K562 (cell line): ENCODE measurements around the gene MYLK4. TPM values are rescaled to one million over a fixed set of nuclear protein-coding genes. Genes with fewer than 3 reads are reported as not detected.
A peak's percentile ranks its signal among the peaks of the same experiment; 100 is the strongest.

Experiments
- BACH1 ChIP-seq: fragments of 200-800 bp; sonication (Bioruptor generic); IDR thresholded peaks from 2 replicates; pipeline ENCODE4 v1.6.1; 2016; ENCODE audit warnings: missing genetic modification characterization, missing compliant biosample characterization
- CBFA2T3 ChIP-seq: fragments of 450-650 bp; IDR thresholded peaks from 2 replicates; pipeline ENCODE4 v1.6.1; 2017
- EGR1 ChIP-seq: fragments of 450-650 bp; conservative IDR thresholded peaks from 2 replicates; pipeline ENCODE4 v1.6.1; 2017; ENCODE audit warnings: mild to moderate bottlenecking
- ERF ChIP-seq: fragments of 450-650 bp; formaldehyde crosslinking; IDR thresholded peaks from 2 replicates; pipeline ENCODE4 v1.4.0; 2020; ENCODE audit warnings: mild to moderate bottlenecking, mixed read lengths
- GABPB1 ChIP-seq: sonication (generic); formaldehyde crosslinking; IDR thresholded peaks from 2 replicates; pipeline ENCODE4 v1.8.0; 2022; ENCODE audit warnings: mild to moderate bottlenecking, missing genetic modification reagents
- ILF3 ChIP-seq: fragments of 450-650 bp; IDR thresholded peaks from 2 replicates; pipeline ENCODE4 v1.6.1; 2018; ENCODE audit warnings: antibody characterized with exemption, mild to moderate bottlenecking, moderate library complexity, borderline replicate concordance
- KDM1A ChIP-seq, 2 experiments: fragments of 450-650 bp; IDR thresholded peaks; 2 replicates each; pipeline ENCODE4 v1.6.1; 2016; ENCODE audit warnings: mild to moderate bottlenecking in 2 of 2
- KLF1 ChIP-seq: fragments of 450-650 bp; IDR thresholded peaks from 2 replicates; pipeline ENCODE4 v1.6.1; 2016; ENCODE audit warnings: missing genetic modification characterization, missing compliant biosample characterization
- MYBL2 ChIP-seq, 2 experiments: fragments of 450-650 bp in 1 of 2; sonication (generic) in 1 of 2; formaldehyde crosslinking in 1 of 2; IDR thresholded peaks; 2 replicates each; pipeline versions ENCODE4 v1.6.1 to v1.8.1; 2017 to 2022; ENCODE audit warnings: borderline replicate concordance in 1 of 2, inconsistent platforms in 1 of 2, low read depth in 1 of 2, mild to moderate bottlenecking in 1 of 2, missing genetic modification reagents in 1 of 2, moderate library complexity in 1 of 2
- NCOA6 ChIP-seq: fragments of 450-650 bp; IDR thresholded peaks from 2 replicates; pipeline ENCODE4 v1.6.1; 2017; ENCODE audit warnings: mild to moderate bottlenecking
- NFIC ChIP-seq: fragments of 450-650 bp; IDR thresholded peaks from 2 replicates; pipeline ENCODE4 v1.6.1; 2017; ENCODE audit warnings: mild to moderate bottlenecking, inconsistent platforms
- POLR2A ChIP-seq: fragments of 450-650 bp; conservative IDR thresholded peaks from 2 replicates; pipeline ENCODE4 v1.6.1; 2016
- SIN3B ChIP-seq: fragments of 450-650 bp; IDR thresholded peaks from 2 replicates; pipeline ENCODE4 v1.6.1; 2017; ENCODE audit warnings: low read depth, mild to moderate bottlenecking, moderate library complexity
- SMARCE1 ChIP-seq: fragments of 450-650 bp; IDR thresholded peaks from 2 replicates; pipeline ENCODE4 v1.7.1; 2016; ENCODE audit warnings: mild to moderate bottlenecking
- ZNF239 ChIP-seq: fragments of 250-450 bp; sonication (Bioruptor Pico); IDR thresholded peaks from 2 replicates; pipeline ENCODE4 v1.4.0; 2020; ENCODE audit warnings: mild to moderate bottlenecking
- ZNF274 ChIP-seq: IDR thresholded peaks from 2 replicates; pipeline ENCODE4 v1.6.1; 2011; ENCODE audit warnings: low read depth, mild to moderate bottlenecking, low read length, moderate library complexity, borderline replicate concordance
- polyA plus RNA-seq, 8 experiments: library from polyadenylated mRNA; depleted of rRNA in 4 of 8; stranded (reverse) in 5 of 8; unstranded in 3 of 8; fragments of >200 nt; fragmentation: Nextera tagmentation in 2 of 8; fragmentation: Illumina TruSeq in 1 of 8; extraction: Ambion mirVana in 2 of 8; extraction: Trizol in 1 of 8; gene quantifications; 2 replicates each; pipeline versions ENCODE4 v1.2.1 to v1.2.3, GENCODE V29; 2011 to 2014; ENCODE audit warnings: inconsistent platforms in 1 of 8, missing spikeins in 1 of 8
- total RNA-seq, 7 experiments: library from RNA; depleted of rRNA in 6 of 7; stranded (reverse); fragments of >200 nt in 6 of 7; fragmentation: Illumina TruSeq in 2 of 7; extraction: Trizol in 2 of 7; gene quantifications; 2 replicates each; pipeline versions ENCODE4 v1.2.1 to v1.2.3, GENCODE V29; 2011 to 2021; ENCODE audit warnings: low replicate concordance in 1 of 7
- TF ChIP-seq, protein P1 (sequence below): fragments of 450-650 bp; IDR thresholded peaks from 2 replicates; pipeline ENCODE4 v1.6.1; 2016; ENCODE audit warnings: borderline replicate concordance
- TF ChIP-seq, protein P2 (sequence below): fragments of 250-450 bp; sonication (Bioruptor Pico); IDR thresholded peaks from 2 replicates; pipeline ENCODE4 v1.9.0; 2021; ENCODE audit warnings: mild to moderate bottlenecking
- TF ChIP-seq, protein P3 (sequence below): fragments of 450-650 bp; IDR thresholded peaks from 2 replicates; pipeline ENCODE4 v1.6.1; 2014; ENCODE audit warnings: low read depth, mild to moderate bottlenecking, moderate library complexity, borderline replicate concordance
- TF ChIP-seq, protein P4 (sequence below), 2 experiments: IDR thresholded peaks; 2 replicates each; pipeline ENCODE4 v1.6.1; 2012; ENCODE audit warnings: improper control_type of control experiment in 2 of 2, low read depth in 2 of 2, low read length in 2 of 2, borderline replicate concordance in 1 of 2

The MYLK4 gene
- total and polyA plus RNA-seq, 9 of the 15 experiments (the other 6 are each of a cell fraction or from before 2014, with no cell fraction given) = 0.01 to 0.15 (median 0.06) TPM

DNA sequence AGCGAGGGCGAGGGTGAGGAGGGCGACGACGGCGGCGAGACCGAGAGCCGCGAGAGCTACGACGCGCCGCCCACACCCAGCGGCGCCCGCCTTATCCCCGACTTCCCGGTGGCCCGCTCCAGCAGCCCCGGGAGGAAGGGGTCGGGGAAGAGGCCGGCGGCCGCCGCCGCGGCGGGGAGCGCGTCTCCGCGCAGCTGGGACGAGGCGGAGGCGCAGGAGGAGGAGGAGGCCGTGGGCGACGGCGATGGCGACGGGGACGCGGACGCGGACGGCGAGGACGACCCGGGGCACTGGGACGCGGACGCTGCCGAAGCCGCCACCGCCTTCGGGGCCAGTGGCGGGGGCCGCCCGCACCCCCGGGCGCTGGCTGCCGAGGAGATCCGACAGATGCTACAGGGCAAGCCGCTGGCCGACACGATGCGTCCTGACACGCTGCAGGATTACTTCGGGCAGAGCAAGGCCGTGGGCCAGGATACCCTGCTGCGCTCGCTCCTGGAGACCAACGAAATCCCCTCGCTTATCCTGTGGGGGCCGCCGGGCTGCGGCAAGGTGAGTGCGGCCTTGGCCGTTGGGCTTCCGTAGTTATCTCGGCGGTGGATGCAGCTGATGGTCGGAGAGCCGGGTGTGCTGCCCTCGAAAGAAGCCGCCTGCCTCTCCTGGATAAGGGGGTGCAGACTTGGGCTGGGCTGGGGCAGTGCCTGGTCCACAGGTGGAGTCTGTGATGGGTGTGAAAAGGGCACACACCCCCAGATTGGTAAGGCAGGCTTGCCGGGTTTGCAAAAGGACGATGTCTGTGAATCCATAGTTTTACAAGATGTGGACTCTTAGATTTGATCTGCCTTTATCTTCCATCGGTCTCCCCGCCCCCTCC is 15.4 kb upstream of the MYLK4 start (continued):
- TF ChIP-seq, protein P1, sequence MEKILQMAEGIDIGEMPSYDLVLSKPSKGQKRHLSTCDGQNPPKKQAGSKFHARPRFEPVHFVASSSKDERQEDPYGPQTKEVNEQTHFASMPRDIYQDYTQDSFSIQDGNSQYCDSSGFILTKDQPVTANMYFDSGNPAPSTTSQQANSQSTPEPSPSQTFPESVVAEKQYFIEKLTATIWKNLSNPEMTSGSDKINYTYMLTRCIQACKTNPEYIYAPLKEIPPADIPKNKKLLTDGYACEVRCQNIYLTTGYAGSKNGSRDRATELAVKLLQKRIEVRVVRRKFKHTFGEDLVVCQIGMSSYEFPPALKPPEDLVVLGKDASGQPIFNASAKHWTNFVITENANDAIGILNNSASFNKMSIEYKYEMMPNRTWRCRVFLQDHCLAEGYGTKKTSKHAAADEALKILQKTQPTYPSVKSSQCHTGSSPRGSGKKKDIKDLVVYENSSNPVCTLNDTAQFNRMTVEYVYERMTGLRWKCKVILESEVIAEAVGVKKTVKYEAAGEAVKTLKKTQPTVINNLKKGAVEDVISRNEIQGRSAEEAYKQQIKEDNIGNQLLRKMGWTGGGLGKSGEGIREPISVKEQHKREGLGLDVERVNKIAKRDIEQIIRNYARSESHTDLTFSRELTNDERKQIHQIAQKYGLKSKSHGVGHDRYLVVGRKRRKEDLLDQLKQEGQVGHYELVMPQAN = peak; percentile 53; the same call in 1 of the 2 replicates
- peak; percentile 27 for TF ChIP-seq ERF
- 0 out of 4 replicates have a peak, but pooled peaks of 1 of the 2 experiments have one; percentile 27 for TF ChIP-seq KDM1A (IDR thresholded peaks at IDR 0.05)
- TF ChIP-seq SIN3B = peak; percentile 24; the same call in 1 of the 2 replicates
- peak; percentile 92 for TF ChIP-seq NCOA6
- TF ChIP-seq POLR2A = no peak
- TF ChIP-seq, protein P2, sequence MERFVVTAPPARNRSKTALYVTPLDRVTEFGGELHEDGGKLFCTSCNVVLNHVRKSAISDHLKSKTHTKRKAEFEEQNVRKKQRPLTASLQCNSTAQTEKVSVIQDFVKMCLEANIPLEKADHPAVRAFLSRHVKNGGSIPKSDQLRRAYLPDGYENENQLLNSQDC = 0 out of 2 replicates have a peak, but pooled peaks have one; percentile 51
- no peak for TF ChIP-seq MYBL2 (IDR thresholded peaks at IDR 0.05; ENCODE audit: low read depth)
- 0 out of 2 replicates have a peak, but pooled peaks have one; percentile 28 for TF ChIP-seq MYBL2 (CRISPR knock-in tag; IDR thresholded peaks at IDR 0.05; ENCODE audit: borderline replicate concordance)
- TF ChIP-seq ZNF274 = no peak
- TF ChIP-seq, protein P3, sequence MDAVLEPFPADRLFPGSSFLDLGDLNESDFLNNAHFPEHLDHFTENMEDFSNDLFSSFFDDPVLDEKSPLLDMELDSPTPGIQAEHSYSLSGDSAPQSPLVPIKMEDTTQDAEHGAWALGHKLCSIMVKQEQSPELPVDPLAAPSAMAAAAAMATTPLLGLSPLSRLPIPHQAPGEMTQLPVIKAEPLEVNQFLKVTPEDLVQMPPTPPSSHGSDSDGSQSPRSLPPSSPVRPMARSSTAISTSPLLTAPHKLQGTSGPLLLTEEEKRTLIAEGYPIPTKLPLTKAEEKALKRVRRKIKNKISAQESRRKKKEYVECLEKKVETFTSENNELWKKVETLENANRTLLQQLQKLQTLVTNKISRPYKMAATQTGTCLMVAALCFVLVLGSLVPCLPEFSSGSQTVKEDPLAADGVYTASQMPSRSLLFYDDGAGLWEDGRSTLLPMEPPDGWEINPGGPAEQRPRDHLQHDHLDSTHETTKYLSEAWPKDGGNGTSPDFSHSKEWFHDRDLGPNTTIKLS = no peak
- no peak for TF ChIP-seq ZNF239
- TF ChIP-seq CBFA2T3 = peak; percentile 63
- TF ChIP-seq ILF3 = no peak
- TF ChIP-seq EGR1 = peak; percentile 27
- peak; percentile 72 for TF ChIP-seq NFIC
- no peak for TF ChIP-seq BACH1
- no peak for TF ChIP-seq KLF1 (tag)
- TF ChIP-seq, protein P4, sequence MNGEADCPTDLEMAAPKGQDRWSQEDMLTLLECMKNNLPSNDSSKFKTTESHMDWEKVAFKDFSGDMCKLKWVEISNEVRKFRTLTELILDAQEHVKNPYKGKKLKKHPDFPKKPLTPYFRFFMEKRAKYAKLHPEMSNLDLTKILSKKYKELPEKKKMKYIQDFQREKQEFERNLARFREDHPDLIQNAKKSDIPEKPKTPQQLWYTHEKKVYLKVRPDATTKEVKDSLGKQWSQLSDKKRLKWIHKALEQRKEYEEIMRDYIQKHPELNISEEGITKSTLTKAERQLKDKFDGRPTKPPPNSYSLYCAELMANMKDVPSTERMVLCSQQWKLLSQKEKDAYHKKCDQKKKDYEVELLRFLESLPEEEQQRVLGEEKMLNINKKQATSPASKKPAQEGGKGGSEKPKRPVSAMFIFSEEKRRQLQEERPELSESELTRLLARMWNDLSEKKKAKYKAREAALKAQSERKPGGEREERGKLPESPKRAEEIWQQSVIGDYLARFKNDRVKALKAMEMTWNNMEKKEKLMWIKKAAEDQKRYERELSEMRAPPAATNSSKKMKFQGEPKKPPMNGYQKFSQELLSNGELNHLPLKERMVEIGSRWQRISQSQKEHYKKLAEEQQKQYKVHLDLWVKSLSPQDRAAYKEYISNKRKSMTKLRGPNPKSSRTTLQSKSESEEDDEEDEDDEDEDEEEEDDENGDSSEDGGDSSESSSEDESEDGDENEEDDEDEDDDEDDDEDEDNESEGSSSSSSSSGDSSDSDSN (IDR thresholded peaks at IDR 0.05; ENCODE audit: borderline replicate concordance in 1 of 2, low read depth in 2 of 2, low read length in 2 of 2) = peak in 1 of 2 experiments; percentile 73; a peak in 2 of 4 replicates
- TF ChIP-seq SMARCE1 = peak; percentile 39; the same call in 1 of the 2 replicates
- TF ChIP-seq GABPB1 (CRISPR knock-in tag) = peak; percentile 49; the same call in 1 of the 2 replicates
